DND-41 (cell line): ENCODE results near the gene NPC1L1.

ENCODE experiments used
- CTCF ChIP-seq: IDR thresholded peaks from 2 replicates; pipeline ENCODE4 v1.5.1; 2012; ENCODE audit warnings: borderline replicate concordance, low read length, moderate library complexity, mild to moderate bottlenecking; ENCODE audit not compliant: poor library complexity, severe bottlenecking; ENCODE audit errors: extremely low read depth
- EZH2 ChIP-seq: IDR thresholded peaks from 3 replicates; pipeline ENCODE4 v1.6.1; 2012; ENCODE audit warnings: borderline replicate concordance, low read depth, mild to moderate bottlenecking, moderate library complexity, low read length, inconsistent platforms; ENCODE audit not compliant: severe bottlenecking

DNA sequence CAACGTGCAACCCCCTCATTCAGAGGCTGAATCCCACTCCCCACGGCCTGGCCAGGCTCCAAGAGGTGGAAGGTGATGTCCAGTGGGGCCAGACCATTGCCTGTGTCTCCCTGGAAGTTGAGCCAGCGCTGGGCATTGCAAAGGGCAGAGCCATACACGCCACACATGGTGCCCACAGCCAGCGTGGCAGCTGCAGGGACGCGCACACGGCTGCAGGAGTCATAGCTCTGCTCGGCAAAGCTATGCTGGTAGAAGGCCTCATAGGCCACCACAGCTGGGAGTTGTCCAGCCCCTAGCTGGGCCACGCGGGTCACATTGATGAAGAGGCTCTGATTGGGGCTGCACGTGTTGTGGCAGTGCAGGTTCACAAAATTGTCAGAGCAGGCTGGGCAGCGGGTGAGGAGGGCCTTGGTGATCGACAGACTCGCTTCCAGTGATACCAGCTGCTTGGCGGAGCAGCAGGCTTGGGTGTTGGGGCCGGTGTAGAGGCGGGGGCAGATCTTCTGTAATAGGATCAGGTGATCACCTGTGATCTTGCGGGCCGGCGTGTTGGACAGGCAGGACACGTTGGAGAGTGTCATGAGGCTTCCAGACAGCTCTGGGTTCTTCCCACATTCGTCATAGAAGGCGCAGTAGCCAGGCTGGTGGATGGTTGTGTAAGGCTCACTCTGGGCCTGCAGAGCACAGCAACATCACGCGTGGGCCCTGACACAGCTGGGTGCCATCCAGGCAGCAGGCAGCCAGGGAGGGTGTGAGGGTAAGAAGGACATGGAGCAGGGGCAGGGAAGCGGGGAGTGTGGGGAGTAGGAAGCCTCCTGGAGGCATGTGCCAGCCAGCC is 1.2 kb downstream of the NPC1L1 start:
- TF ChIP-seq CTCF: no peak
- TF ChIP-seq EZH2: no peak
